ENCODE data around the gene CCDC146.

GRCh38 chr7:77321300-77321699 is 198.9 kb downstream of the CCDC146 start:
- TF ChIP-seq POLR2A (IDR thresholded peaks at IDR 0.05) (no peak), CTCF (IDR thresholded peaks at IDR 0.05) (no peak)
